CD14-positive monocyte (primary cell): Measurements from ENCODE around the gene ADAMTS17. TPM values are rescaled to one million over a fixed set of nuclear protein-coding genes. Genes with fewer than 3 reads are reported as not detected.

Experiments used
- DNase-seq, 3 donors: peaks; one replicate each; pipeline ENCODE4 v3.0.0-alpha.2; 2011 to 2022
- H2AFZ ChIP-seq: 2 replicates; pipeline ENCODE4 v1.6.0; 2012; ENCODE audit warnings: mild to moderate bottlenecking, low read depth, low read length, inconsistent platforms; ENCODE audit not compliant: insufficient read depth, poor library complexity, severe bottlenecking
- H3K27ac ChIP-seq, 2 donors: 1 replicate in 1 of 2; 2 replicates in 1 of 2; pipeline ENCODE4 v1.5.1; 2012 to 2013; ENCODE audit warnings: low read length in 2 of 2, control low read depth in 1 of 2, inconsistent platforms in 1 of 2, low read depth in 1 of 2, mild to moderate bottlenecking in 1 of 2
- H3K27me3 ChIP-seq, 2 donors: one replicate each; pipeline versions ENCODE4 v1.6.0 to v1.6.1; 2011 to 2013; ENCODE audit warnings: low read length in 2 of 2; ENCODE audit not compliant: control insufficient read depth in 2 of 2, insufficient read depth in 2 of 2
- H3K36me3 ChIP-seq, 2 donors: replicated peaks in 1 of 2; 1 replicate in 1 of 2; 2 replicates in 1 of 2; pipeline versions ENCODE4 v1.5.1 to v1.6.1; 2012 to 2013; ENCODE audit warnings: low read length in 2 of 2, control low read depth in 1 of 2, inconsistent platforms in 1 of 2, mild to moderate bottlenecking in 1 of 2; ENCODE audit not compliant: insufficient read depth in 2 of 2, control insufficient read depth in 1 of 2
- H3K4me1 ChIP-seq, 2 donors: 1 replicate in 1 of 2; 2 replicates in 1 of 2; pipeline versions ENCODE4 v1.5.1 to v1.6.1; 2012 to 2013; ENCODE audit warnings: low read length in 2 of 2, control low read depth in 1 of 2, inconsistent platforms in 1 of 2, mild to moderate bottlenecking in 1 of 2, moderate library complexity in 1 of 2; ENCODE audit not compliant: insufficient read depth in 2 of 2, control insufficient read depth in 1 of 2
- H3K4me2 ChIP-seq: replicated peaks from 2 replicates; pipeline ENCODE3; 2012; ENCODE audit warnings: low read length, moderate library complexity, mild to moderate bottlenecking; ENCODE audit not compliant: poor library complexity, severe bottlenecking; ENCODE audit errors: extremely low read depth
- H3K4me3 ChIP-seq, 3 experiments: fragments of 200-600 bp in 1 of 3; sonication (generic) in 1 of 3; replicated peaks in 1 of 3; 1 replicate in 2 of 3; 2 replicates in 1 of 3; pipeline ENCODE4 v1.5.1; 2011 to 2013; ENCODE audit warnings: low read length in 3 of 3, mild to moderate bottlenecking in 3 of 3, control low read depth in 2 of 3, low read depth in 2 of 3, inconsistent platforms in 1 of 3, moderate library complexity in 1 of 3
- H3K79me2 ChIP-seq: 2 replicates; pipeline ENCODE4 v1.6.0; 2012; ENCODE audit warnings: mild to moderate bottlenecking, control low read depth, inconsistent platforms, low read length, moderate library complexity; ENCODE audit not compliant: insufficient read depth
- H3K9ac ChIP-seq: 2 replicates; pipeline ENCODE4 v1.6.0; 2017; ENCODE audit warnings: low read length, mild to moderate bottlenecking; ENCODE audit not compliant: insufficient read depth, poor library complexity, severe bottlenecking
- H3K9me3 ChIP-seq, 2 donors: replicated peaks in 1 of 2; 1 replicate in 1 of 2; 2 replicates in 1 of 2; pipeline versions ENCODE4 v1.5.1 to v1.6.1; 2012 to 2013; ENCODE audit warnings: low read length in 2 of 2, control low read depth in 1 of 2; ENCODE audit not compliant: control insufficient read depth in 1 of 2, insufficient read depth in 1 of 2
- H4K20me1 ChIP-seq: 2 replicates; pipeline ENCODE4 v1.6.0; 2012; ENCODE audit warnings: mild to moderate bottlenecking, low read length, control low read depth, moderate library complexity; ENCODE audit not compliant: insufficient read depth
- H3K27ac Mint-ChIP-seq, 7 donors: one replicate each; pipeline ENCODE4 v1.8.0; 2020; ENCODE audit warnings: mild to moderate bottlenecking in 7 of 7, mixed read lengths in 7 of 7, moderate library complexity in 6 of 7, inconsistent platforms in 2 of 7
- H3K27me3 Mint-ChIP-seq, 3 donors: one replicate each; pipeline ENCODE4 v1.8.0; 2021 to 2022; ENCODE audit warnings: low read depth in 3 of 3, mild to moderate bottlenecking in 3 of 3, mixed read lengths in 3 of 3, moderate library complexity in 3 of 3, inconsistent platforms in 1 of 3
- H3K36me3 Mint-ChIP-seq, 2 donors: one replicate each; pipeline ENCODE4 v1.8.0; 2020; ENCODE audit warnings: mixed read lengths in 2 of 2, inconsistent platforms in 1 of 2, mild to moderate bottlenecking in 1 of 2
- H3K4me1 Mint-ChIP-seq: one replicate; pipeline ENCODE4 v1.8.0; 2020; ENCODE audit warnings: mild to moderate bottlenecking, mixed read lengths
- H3K4me3 Mint-ChIP-seq, 2 donors: one replicate each; pipeline ENCODE4 v1.8.0; 2020; ENCODE audit warnings: mild to moderate bottlenecking in 2 of 2, mixed read lengths in 2 of 2, moderate library complexity in 1 of 2
- H3K9me3 Mint-ChIP-seq, 7 donors: one replicate each; pipeline ENCODE4 v1.8.0; 2020 to 2022; ENCODE audit warnings: mixed read lengths in 7 of 7, mild to moderate bottlenecking in 6 of 7, moderate library complexity in 6 of 7, inconsistent platforms in 2 of 7
- CTCF ChIP-seq: fragments of 200-600 bp; IDR thresholded peaks from one replicate; pipeline ENCODE4 v1.8.0; 2022; ENCODE audit warnings: antibody characterized with exemption, mild to moderate bottlenecking
- WGBS: methylation state at CpG from one replicate; pipeline ENCODE4 v1.1.5; 2013; ENCODE audit warnings: missing lambda C conversion rate; ENCODE audit not compliant: insufficient coverage; 5-methylcytosine and 5-hydroxymethylcytosine counted together
- intact Hi-C, 2 donors: fragments of 100-400 bp; cut with micrococcal nuclease; formaldehyde crosslinking; loops; one replicate each; pipeline versions ENCODE4 v1.15.0 to v1.15.1; 2023
- polyA plus RNA-seq, 3 donors: library from polyadenylated mRNA; depleted of rRNA in 1 of 3; unstranded in 2 of 3; stranded (reverse) in 1 of 3; fragments of 300-500 nt in 2 of 3; fragments of >200 nt in 1 of 3; fragmentation: Illumina TruSeq in 2 of 3; gene quantifications; 1 replicate in 2 of 3; 2 replicates in 1 of 3; pipeline ENCODE4 v1.2.3, GENCODE V29; 2012 to 2021

The ADAMTS17 gene
- polyA plus RNA-seq, 3 donors, result 0.03 to 0.25 TPM; not detected in 1

GRCh38 chr15:100166313-100166712 lies 175.5 kb downstream of the ADAMTS17 start:
- Mint-ChIP-seq H3K4me3 (no peak overlapping the region), H3K27me3 (peaks cover 0 to 3% (median 2%) of the 10 kb centered on the region in 3 donors), H3K4me1 (no peaks in the 10 kb centered on the region), H3K36me3 (no peaks in the 10 kb centered on the region), H3K9me3 (peaks cover 0 to 26% (median 13%) of the 10 kb centered on the region in 7 donors), H3K27ac (no peak overlapping the region)
- Histone ChIP-seq H3K4me2 (no peak overlapping the region), H3K27ac (no peak overlapping the region), H3K4me1 (no peaks in the 10 kb centered on the region), H3K9ac (no peak overlapping the region), H3K36me3 (no peaks in the 10 kb centered on the region), H3K79me2 (no peaks in the 10 kb centered on the region), H3K4me3 (no peak overlapping the region), H3K9me3 (peaks cover 13 to 25% of the 10 kb centered on the region in 2 donors), H2AFZ (no peak overlapping the region), H3K27me3 (no peaks in the 10 kb centered on the region), H4K20me1 (no peaks in the 10 kb centered on the region)
- no peak for DNase-seq
- intact Hi-C loops, result no loop called here
- no CpG with 5 or more reads among the region's 1 CpG for WGBS
- no peak for TF ChIP-seq CTCF

GRCh38 chr15:100163961-100164360 lies 177.8 kb downstream of the ADAMTS17 start:
- H3K36me3 Mint-ChIP-seq, result no peaks in the 10 kb centered on the region
- peaks cover 0 to 14% (median 5%) of the 10 kb centered on the region in 7 donors for H3K9me3 Mint-ChIP-seq
- H3K4me2 ChIP-seq, result no peak overlapping the region
- H3K4me1 ChIP-seq, result no peaks in the 10 kb centered on the region
- H3K27me3 Mint-ChIP-seq, result peaks cover 0 to 4% (median 2%) of the 10 kb centered on the region in 3 donors
- H3K27me3 ChIP-seq, result no peaks in the 10 kb centered on the region
- H2AFZ ChIP-seq, result no peak overlapping the region
- DNase-seq, result no peak
- no peaks in the 10 kb centered on the region for H3K36me3 ChIP-seq
- H3K9ac ChIP-seq, result no peak overlapping the region
- H3K4me3 Mint-ChIP-seq, result no peak overlapping the region
- no peaks in the 10 kb centered on the region for H3K4me1 Mint-ChIP-seq
- no peak overlapping the region for H3K27ac ChIP-seq
- no peak overlapping the region for H3K27ac Mint-ChIP-seq
- no peak for TF ChIP-seq CTCF
- no peak overlapping the region for H3K4me3 ChIP-seq
- no CpG with 5 or more reads among the region's 3 CpGs for WGBS
- no peaks in the 10 kb centered on the region for H4K20me1 ChIP-seq
- intact Hi-C loops, result no loop called here
- H3K9me3 ChIP-seq, result peaks cover 0 to 6% of the 10 kb centered on the region in 2 donors
- H3K79me2 ChIP-seq, result no peaks in the 10 kb centered on the region
